Measurements from ENCODE around the gene GPR135. TPM values are rescaled to one million over a fixed set of nuclear protein-coding genes. Genes with fewer than 3 reads are reported as not detected.

Gene GPR135
- total RNA-seq, 2 donors from 2014 or later = 4.1 to 5.0 TPM

DNA sequence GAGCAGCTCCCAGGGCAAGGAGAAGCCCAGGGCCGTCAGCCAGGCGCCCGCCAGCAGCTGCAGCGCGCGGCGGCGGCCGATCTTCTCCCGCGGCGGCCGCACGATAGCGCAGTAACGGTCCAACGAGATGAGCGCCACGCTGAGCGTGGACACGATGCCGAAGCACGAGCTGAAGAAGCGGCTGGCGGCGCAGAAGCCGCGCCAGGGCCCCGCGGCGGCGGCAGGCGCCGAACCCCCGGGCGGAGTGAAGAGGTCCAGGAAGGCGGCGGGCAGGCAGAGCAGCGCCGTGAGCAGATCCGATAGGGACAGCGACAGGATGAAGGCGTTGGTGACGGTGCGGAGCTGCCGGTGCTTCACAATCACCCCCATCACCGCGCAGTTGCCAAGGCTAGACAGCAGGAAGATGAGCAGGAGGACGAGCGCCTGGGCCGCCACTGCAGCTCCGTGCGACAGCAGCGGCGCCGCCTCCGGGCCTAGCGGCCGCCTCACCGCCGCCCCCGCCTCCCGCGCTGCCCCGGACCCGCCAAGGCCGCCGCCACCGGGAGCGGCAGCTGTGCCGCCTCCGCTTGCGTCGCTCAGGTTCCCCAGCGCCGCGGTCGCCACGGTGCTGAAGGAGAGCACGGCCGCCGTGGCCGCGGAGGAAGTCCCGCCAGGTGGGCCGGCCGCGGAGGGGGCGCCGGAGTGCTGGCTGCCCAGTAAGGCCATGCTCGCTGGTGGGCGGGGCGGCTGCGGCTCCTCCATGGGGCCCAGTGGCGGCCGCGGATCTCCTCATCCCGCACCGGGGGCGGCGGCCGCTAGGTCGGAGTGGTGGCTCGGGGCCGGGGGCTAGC lies 479 bp downstream of the GPR135 start:
- TF ChIP-seq, protein P1, sequence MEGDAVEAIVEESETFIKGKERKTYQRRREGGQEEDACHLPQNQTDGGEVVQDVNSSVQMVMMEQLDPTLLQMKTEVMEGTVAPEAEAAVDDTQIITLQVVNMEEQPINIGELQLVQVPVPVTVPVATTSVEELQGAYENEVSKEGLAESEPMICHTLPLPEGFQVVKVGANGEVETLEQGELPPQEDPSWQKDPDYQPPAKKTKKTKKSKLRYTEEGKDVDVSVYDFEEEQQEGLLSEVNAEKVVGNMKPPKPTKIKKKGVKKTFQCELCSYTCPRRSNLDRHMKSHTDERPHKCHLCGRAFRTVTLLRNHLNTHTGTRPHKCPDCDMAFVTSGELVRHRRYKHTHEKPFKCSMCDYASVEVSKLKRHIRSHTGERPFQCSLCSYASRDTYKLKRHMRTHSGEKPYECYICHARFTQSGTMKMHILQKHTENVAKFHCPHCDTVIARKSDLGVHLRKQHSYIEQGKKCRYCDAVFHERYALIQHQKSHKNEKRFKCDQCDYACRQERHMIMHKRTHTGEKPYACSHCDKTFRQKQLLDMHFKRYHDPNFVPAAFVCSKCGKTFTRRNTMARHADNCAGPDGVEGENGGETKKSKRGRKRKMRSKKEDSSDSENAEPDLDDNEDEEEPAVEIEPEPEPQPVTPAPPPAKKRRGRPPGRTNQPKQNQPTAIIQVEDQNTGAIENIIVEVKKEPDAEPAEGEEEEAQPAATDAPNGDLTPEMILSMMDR (IDR thresholded peaks at IDR 0.05) = peak in 1 of 2 donors; percentile 5
- DNase-seq (ENCODE audit: low spot score) = no peak
- Histone ChIP-seq H3K9me3 (no peaks in the 10 kb centered on the region), H3K4me1 (peaks cover 0 to 9% of the 10 kb centered on the region in 2 donors), H3K27me3 (no peaks in the 10 kb centered on the region), H3K36me3 (peaks cover 7% of the 10 kb centered on the region), H3K4me3 (peak overlapping the region; percentile 57 to 70), H3K27ac (peak overlapping the region; percentile 83 to 91)

DNA sequence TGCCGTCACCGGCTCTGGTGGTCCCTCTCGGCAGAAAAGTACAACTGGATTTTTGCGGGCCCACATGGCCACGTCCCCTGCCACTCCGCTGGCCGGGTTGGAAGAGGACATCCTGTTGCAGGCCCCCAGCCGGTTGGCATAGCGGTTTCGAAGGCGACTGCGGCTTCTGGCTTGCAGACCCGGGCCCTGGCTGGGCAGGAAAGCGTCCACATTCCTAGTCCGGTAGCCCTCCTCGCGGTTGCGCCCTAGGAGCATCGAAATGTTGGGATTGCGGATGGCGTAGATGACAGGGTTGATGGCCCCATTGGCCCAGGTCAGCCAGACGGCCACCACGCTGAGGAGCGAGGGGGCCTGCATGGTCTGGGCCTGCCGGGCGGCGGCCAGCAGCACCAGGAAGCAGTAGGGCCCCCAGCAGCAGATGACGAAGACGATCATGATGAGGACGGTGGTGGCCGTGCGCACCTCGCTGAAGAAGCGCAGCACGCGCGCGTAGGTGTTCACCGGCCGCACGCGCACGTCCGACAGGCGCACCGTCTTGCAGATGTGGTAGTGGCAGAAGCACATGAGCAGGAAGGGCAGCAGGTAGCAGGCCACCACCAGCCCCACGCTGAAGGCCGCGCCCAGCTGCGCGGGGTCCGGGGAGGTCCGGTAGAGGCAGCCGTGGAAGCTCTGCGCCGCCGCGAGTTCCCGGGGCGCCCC lies 1.2 kb downstream of the GPR135 start:
- peaks cover 0 to 9% of the 10 kb centered on the region in 2 donors for H3K4me1 ChIP-seq
- peak overlapping the region; percentile 57 to 70 for H3K4me3 ChIP-seq
- no peak for DNase-seq (ENCODE audit: low spot score)
- H3K27me3 ChIP-seq = no peaks in the 10 kb centered on the region
- peaks cover 7% of the 10 kb centered on the region for H3K36me3 ChIP-seq
- TF ChIP-seq, protein P1 (IDR thresholded peaks at IDR 0.05) = no peak
- H3K9me3 ChIP-seq = no peaks in the 10 kb centered on the region
- peak overlapping the region; percentile 83 to 91 for H3K27ac ChIP-seq

GRCh38 chr14:59461891-59462290 lies 3.3 kb downstream of the GPR135 start:
- Histone ChIP-seq H3K4me3 (no peak overlapping the region), H3K36me3 (peaks cover 2% of the 10 kb centered on the region), H3K4me1 (peaks cover 0 to 9% of the 10 kb centered on the region in 2 donors), H3K27me3 (no peaks in the 10 kb centered on the region), H3K9me3 (no peaks in the 10 kb centered on the region), H3K27ac (no peak overlapping the region)
- no peak for DNase-seq (ENCODE audit: low spot score)
- TF ChIP-seq, protein P1 (IDR thresholded peaks at IDR 0.05) = no peak

GRCh38 chr14:59460378-59460777 lies 4.8 kb downstream of the GPR135 start:
- TF ChIP-seq, protein P1 (IDR thresholded peaks at IDR 0.05) = no peak
- no peak for DNase-seq (ENCODE audit: low spot score)
- no peaks in the 10 kb centered on the region for H3K9me3 ChIP-seq

GRCh38 chr14:59458486-59458885 lies 6.7 kb downstream of the GPR135 start:
- DNase-seq (ENCODE audit: low spot score) = no peak
- no peak overlapping the region for H3K27ac ChIP-seq
- TF ChIP-seq, protein P1 (IDR thresholded peaks at IDR 0.05) = no peak
- no peak overlapping the region for H3K4me3 ChIP-seq
- H3K36me3 ChIP-seq = peaks cover 5% of the 10 kb centered on the region
- H3K27me3 ChIP-seq = no peaks in the 10 kb centered on the region
- no peaks in the 10 kb centered on the region for H3K9me3 ChIP-seq
- peaks cover 0 to 7% of the 10 kb centered on the region in 2 donors for H3K4me1 ChIP-seq

More at GRCh38 chr14:59460378-59460777, 4.8 kb downstream of the GPR135 start:
- H3K27ac ChIP-seq = no peak overlapping the region
- H3K4me1 ChIP-seq = peaks cover 0 to 9% of the 10 kb centered on the region in 2 donors
- peaks cover 5% of the 10 kb centered on the region for H3K36me3 ChIP-seq
- H3K27me3 ChIP-seq = no peaks in the 10 kb centered on the region
- H3K4me3 ChIP-seq = no peak overlapping the region
